HG03175 (cell line): Measurements from ENCODE around the gene SUMF1.
A peak's percentile ranks its signal among the peaks of the same experiment; 100 is the strongest.

Experiments used
- ATAC-seq: cut with Tn5 transposase; IDR thresholded peaks from one replicate; pipeline ENCODE4 v1.9.1; 2021; ENCODE audit warnings: mild to moderate bottlenecking, moderate library complexity; ENCODE audit not compliant: unreplicated experiment

SUMF1 gene

GRCh38 chr3:4497843-4498324 lies 30.8 kb upstream of the SUMF1 start:
- ATAC-seq, result no peak

- no peak for ATAC-seq
Observed at GRCh38 chr3:4497005-4497692, 30.1 kb upstream of the SUMF1 start.

GRCh38 chr3:4496087-4496452 lies 29.0 kb upstream of the SUMF1 start:
- no peak for ATAC-seq

GRCh38 chr3:4495294-4496086 lies 28.4 kb upstream of the SUMF1 start:
- no peak for ATAC-seq

- ATAC-seq, result peak; percentile 25
Observed at GRCh38 chr3:4494895-4495264, 27.8 kb upstream of the SUMF1 start.

GRCh38 chr3:4493941-4494894 lies 27.1 kb upstream of the SUMF1 start:
- ATAC-seq, result no peak

- ATAC-seq, result peak; percentile 95
Observed at GRCh38 chr3:4493014-4493940, 26.2 kb upstream of the SUMF1 start, which contains the start of gene ITPR1. ITPR1 (plus strand) TSS chr3:4493348; CDS start chr3:4516492, 23,144 bp downstream.

- ATAC-seq, result peak; percentile 22
Observed at GRCh38 chr3:4492208-4493013, 25.3 kb upstream of the SUMF1 start.

GRCh38 chr3:4491855-4492207 lies 24.8 kb upstream of the SUMF1 start:
- no peak for ATAC-seq

- ATAC-seq, result no peak
Observed at GRCh38 chr3:4478261-4478660, 11.2 kb upstream of the SUMF1 start.

GRCh38 chr3:4476496-4476895 lies 9.4 kb upstream of the SUMF1 start:
- ATAC-seq, result no peak

- no peak for ATAC-seq
Observed at GRCh38 chr3:4475804-4476203, 8.7 kb upstream of the SUMF1 start.

- no peak for ATAC-seq
Observed at GRCh38 chr3:4474683-4475490, 7.8 kb upstream of the SUMF1 start.

- ATAC-seq, result no peak
Observed at GRCh38 chr3:4472766-4473165, 5.7 kb upstream of the SUMF1 start.

- ATAC-seq, result no peak
Observed at GRCh38 chr3:4472312-4472711, 5.2 kb upstream of the SUMF1 start.

GRCh38 chr3:4471907-4472306 lies 4.8 kb upstream of the SUMF1 start:
- ATAC-seq, result no peak

- no peak for ATAC-seq
Observed at GRCh38 chr3:4467522-4467867, 426 bp upstream of the SUMF1 start.

GRCh38 chr3:4464576-4464975 lies 2.5 kb downstream of the SUMF1 start:
- no peak for ATAC-seq
